Liver (tissue), 9 donors: Measurements from ENCODE around the gene CMTM8. TPM values are rescaled to one million over a fixed set of nuclear protein-coding genes. Genes with fewer than 3 reads are reported as not detected.

Experiments
- DNase-seq: peaks from one replicate; pipeline ENCODE4 v3.0.0-alpha.2; 2017; ENCODE audit warnings: low spot score
- H3K27ac ChIP-seq, 2 donors: one replicate each; pipeline ENCODE4 v1.7.0; 2013; ENCODE audit warnings: inconsistent platforms in 2 of 2, low read length in 2 of 2, control low read depth in 1 of 2, low read depth in 1 of 2, mild to moderate bottlenecking in 1 of 2
- H3K27me3 ChIP-seq, 4 donors: one replicate each; pipeline versions ENCODE4 v1.6.1 to v1.7.0; 2013; ENCODE audit warnings: low read length in 3 of 4, inconsistent platforms in 1 of 4, mild to moderate bottlenecking in 1 of 4, moderate library complexity in 1 of 4; ENCODE audit not compliant: control insufficient read depth in 4 of 4, insufficient read depth in 4 of 4
- H3K36me3 ChIP-seq, 4 donors: one replicate each; pipeline versions ENCODE4 v1.6.1 to v1.7.0; 2013; ENCODE audit warnings: low read length in 3 of 4, mild to moderate bottlenecking in 3 of 4, low read depth in 1 of 4, moderate library complexity in 1 of 4; ENCODE audit not compliant: control insufficient read depth in 4 of 4, insufficient read depth in 3 of 4
- H3K4me1 ChIP-seq, 4 donors: one replicate each; pipeline versions ENCODE4 v1.6.1 to v1.7.0; 2013; ENCODE audit warnings: low read length in 3 of 4, mild to moderate bottlenecking in 3 of 4, moderate library complexity in 1 of 4; ENCODE audit not compliant: control insufficient read depth in 4 of 4, insufficient read depth in 4 of 4
- H3K4me3 ChIP-seq, 3 donors: one replicate each; pipeline versions ENCODE4 v1.6.1 to v1.7.0; 2013; ENCODE audit warnings: low read length in 3 of 3, control low read depth in 1 of 3, low read depth in 1 of 3, mild to moderate bottlenecking in 1 of 3
- H3K9ac ChIP-seq, 2 donors: one replicate each; pipeline ENCODE4 v1.7.0; 2013; ENCODE audit warnings: low read length in 2 of 2, mild to moderate bottlenecking in 2 of 2, moderate library complexity in 2 of 2, control low read depth in 1 of 2, low read depth in 1 of 2
- H3K9me3 ChIP-seq, 4 donors: one replicate each; pipeline versions ENCODE4 v1.6.1 to v1.7.0; 2013; ENCODE audit warnings: low read length in 3 of 4; ENCODE audit not compliant: control insufficient read depth in 4 of 4
- EGR1 ChIP-seq, 2 donors: IDR thresholded peaks; 2 replicates each; pipeline ENCODE4 v1.6.1; 2016 to 2018; ENCODE audit warnings: antibody characterized with exemption in 2 of 2, low read depth in 2 of 2
- FOXA1 ChIP-seq: IDR thresholded peaks from 2 replicates; pipeline ENCODE4 v1.6.1; 2016; ENCODE audit warnings: antibody characterized with exemption
- FOXA2 ChIP-seq: IDR thresholded peaks from 2 replicates; pipeline ENCODE4 v1.6.1; 2016; ENCODE audit warnings: antibody characterized with exemption
- GABPA ChIP-seq, 2 donors: IDR thresholded peaks in 1 of 2; conservative IDR thresholded peaks in 1 of 2; 2 replicates each; pipeline ENCODE4 v1.6.1; 2016; ENCODE audit warnings: antibody characterized with exemption in 2 of 2, mild to moderate bottlenecking in 1 of 2, moderate library complexity in 1 of 2
- HNF4A ChIP-seq, 2 donors: conservative IDR thresholded peaks; 2 replicates each; pipeline ENCODE4 v1.6.1; 2016; ENCODE audit warnings: antibody characterized with exemption in 2 of 2, mild to moderate bottlenecking in 2 of 2
- HNF4G ChIP-seq: IDR thresholded peaks from 2 replicates; pipeline ENCODE4 v1.6.1; 2016; ENCODE audit warnings: antibody characterized with exemption
- JUND ChIP-seq, 2 donors: IDR thresholded peaks; 2 replicates each; pipeline ENCODE4 v1.6.1; 2016; ENCODE audit warnings: antibody characterized with exemption in 2 of 2
- NR2F2 ChIP-seq: IDR thresholded peaks from 2 replicates; pipeline ENCODE4 v1.6.1; 2016; ENCODE audit warnings: antibody characterized with exemption
- RAD21 ChIP-seq, 2 donors: IDR thresholded peaks; 2 replicates each; pipeline ENCODE4 v1.6.1; 2016; ENCODE audit warnings: antibody characterized with exemption in 2 of 2, mild to moderate bottlenecking in 2 of 2
- RXRA ChIP-seq, 2 donors: IDR thresholded peaks; 2 replicates each; pipeline ENCODE4 v1.6.1; 2017 to 2018; ENCODE audit warnings: antibody characterized with exemption in 2 of 2, mild to moderate bottlenecking in 1 of 2
- SP1 ChIP-seq: IDR thresholded peaks from 2 replicates; pipeline ENCODE4 v1.6.1; 2018; ENCODE audit warnings: antibody characterized with exemption, mild to moderate bottlenecking
- TAF1 ChIP-seq: conservative IDR thresholded peaks from 2 replicates; pipeline ENCODE4 v1.6.1; 2016; ENCODE audit warnings: antibody characterized with exemption, mild to moderate bottlenecking
- YY1 ChIP-seq: IDR thresholded peaks from 2 replicates; pipeline ENCODE4 v1.6.1; 2016; ENCODE audit warnings: antibody characterized with exemption, mild to moderate bottlenecking
- WGBS: extraction: QIAGEN DNeasy Blood & Tissue Kit; methylation state at CpG from one replicate; pipeline ENCODE4 v1.1.7; 2013; 5-methylcytosine and 5-hydroxymethylcytosine counted together
- polyA plus RNA-seq, 2 donors: library from polyadenylated mRNA; stranded (reverse) in 1 of 2; unstranded in 1 of 2; fragments of 200-250 nt in 1 of 2; fragments of >200 nt in 1 of 2; fragmentation: Nextera tagmentation in 1 of 2; extraction: Ambion mirVana in 1 of 2; gene quantifications; one replicate each; pipeline versions ENCODE4 v1.2.1 to v1.2.3, GENCODE V29; 2013 to 2015
- total RNA-seq, 2 donors: library from RNA; depleted of rRNA; stranded (reverse); fragments of >200 nt; gene quantifications; one replicate each; pipeline ENCODE4 v1.2.3, GENCODE V29; 2014
- TF ChIP-seq, protein P1 (sequence below): IDR thresholded peaks from 2 replicates; pipeline ENCODE4 v1.6.1; 2016; ENCODE audit warnings: antibody characterized with exemption
- TF ChIP-seq, protein P2 (sequence below): fragments of 150-350 bp; IDR thresholded peaks from 2 replicates; pipeline ENCODE4 v1.5.1; 2017; ENCODE audit warnings: improper control_type of control experiment, low read depth, low read length; ENCODE audit not compliant: missing input control
- TF ChIP-seq, protein P3 (sequence below): IDR thresholded peaks from 2 replicates; pipeline ENCODE4 v1.6.1; 2016; ENCODE audit warnings: antibody characterized with exemption, mild to moderate bottlenecking
- TF ChIP-seq, protein P4 (sequence below): IDR thresholded peaks from 2 replicates; pipeline ENCODE4 v1.6.1; 2016; ENCODE audit warnings: antibody characterized with exemption
- TF ChIP-seq, protein P5 (sequence below): IDR thresholded peaks from 2 replicates; pipeline ENCODE4 v1.6.1; 2016; ENCODE audit warnings: antibody characterized with exemption
- donor health status: healthy.
- donor health status: healthy.
- donor health status: healthy.
- donor health status: healthy.
- donor health status: healthy.

Gene CMTM8
- total and polyA plus RNA-seq, 4 donors: 4.3 to 44.6 (median 12.5) TPM

DNA sequence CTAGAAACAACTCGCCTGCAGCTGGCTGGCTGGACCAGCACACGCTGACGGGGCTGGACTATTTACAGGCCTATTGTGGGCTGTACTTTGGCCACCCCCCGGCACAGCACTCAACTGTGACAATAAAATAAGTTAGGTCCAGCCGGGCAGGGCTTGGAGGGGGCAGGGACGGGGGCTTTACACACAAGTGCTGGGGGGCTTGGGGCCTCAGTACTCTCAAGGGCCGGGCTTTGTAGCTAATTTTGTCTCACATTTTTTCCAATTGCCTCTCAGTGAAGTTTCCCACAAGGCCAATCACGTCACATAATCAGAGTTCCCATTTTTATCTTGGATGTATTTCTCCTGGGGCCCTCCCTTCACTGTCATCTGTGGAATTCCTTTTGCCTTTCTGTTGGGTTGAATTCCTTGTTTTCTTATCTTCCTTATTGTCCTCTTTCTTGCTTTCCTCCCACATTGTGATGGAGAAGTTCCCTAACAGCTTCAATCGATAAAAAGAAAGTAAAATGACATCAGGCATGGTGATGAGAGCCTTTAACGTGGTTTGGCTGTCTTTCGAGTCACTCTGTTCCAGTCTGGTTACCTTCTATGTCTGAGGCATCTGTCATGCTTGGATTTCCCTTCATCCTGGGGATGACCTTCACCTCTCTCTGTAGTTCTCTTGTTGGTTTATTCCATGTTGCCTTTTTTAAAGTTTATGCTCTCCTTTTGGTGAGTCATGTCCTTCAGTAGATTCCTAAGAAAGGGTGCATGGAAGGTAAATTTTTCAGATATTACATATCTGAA lies 109.1 kb downstream of the CMTM8 start:
- Histone ChIP-seq H3K27me3 (no peaks in the 10 kb centered on the region), H3K4me3 (no peak overlapping the region), H3K9ac (no peak overlapping the region), H3K4me1 (peaks cover 0 to 11% (median 3%) of the 10 kb centered on the region in 4 donors), H3K27ac (no peak overlapping the region), H3K9me3 (no peaks in the 10 kb centered on the region), H3K36me3 (no peaks in the 10 kb centered on the region)
- TF ChIP-seq, protein P1, sequence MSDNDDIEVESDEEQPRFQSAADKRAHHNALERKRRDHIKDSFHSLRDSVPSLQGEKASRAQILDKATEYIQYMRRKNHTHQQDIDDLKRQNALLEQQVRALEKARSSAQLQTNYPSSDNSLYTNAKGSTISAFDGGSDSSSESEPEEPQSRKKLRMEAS: no peak
- peak in 1 of 2 donors; percentile 3 for TF ChIP-seq HNF4A (conservative IDR thresholded peaks at IDR 0.05)
- 70% methylated on average over 11 of the region's 11 CpGs for WGBS
- no peak for DNase-seq

DNA sequence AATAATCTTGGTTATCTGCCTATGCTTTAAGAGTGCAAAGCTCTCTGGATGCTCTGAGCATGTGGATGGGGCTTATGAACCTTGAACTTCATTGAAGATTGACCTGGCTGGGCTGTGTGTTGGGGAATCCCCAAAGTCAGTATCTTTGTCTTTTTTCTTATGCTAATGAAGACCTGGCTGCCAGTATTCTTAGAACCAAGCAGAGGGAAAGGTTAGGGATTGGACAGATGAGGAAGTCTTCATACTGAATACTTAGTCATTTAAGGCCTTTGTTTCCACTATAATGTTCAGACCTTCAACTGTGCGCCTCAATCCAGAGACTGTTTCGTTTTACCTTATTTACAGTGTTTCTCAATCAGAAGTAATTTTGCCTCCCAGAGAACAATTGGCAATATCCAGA lies 110.7 kb downstream of the CMTM8 start:
- 35% methylated on average over 2 of the region's 2 CpGs for WGBS
- H3K27me3 ChIP-seq: no peaks in the 10 kb centered on the region
- no peak for DNase-seq

More for the DNA sequence above, 110.7 kb downstream of the CMTM8 start:
- H3K9me3 ChIP-seq: no peaks in the 10 kb centered on the region
- no peak overlapping the region for H3K4me3 ChIP-seq
- H3K9ac ChIP-seq: no peak overlapping the region
- TF ChIP-seq RXRA (IDR thresholded peaks at IDR 0.05) (peak; percentile 33 to 34), YY1 (no peak), TAF1 (no peak), FOXA2 (peak; percentile 36), HNF4G (no peak), SP1 (no peak), GABPA (IDR thresholded peaks at IDR 0.05 in 1 of 2, conservative IDR thresholded peaks at IDR 0.05 in 1 of 2) (no peak), FOXA1 (no peak), HNF4A (conservative IDR thresholded peaks at IDR 0.05) (peak; percentile 45 to 53), RAD21 (IDR thresholded peaks at IDR 0.05) (no peak), NR2F2 (no peak), JUND (IDR thresholded peaks at IDR 0.05) (peak in 1 of 2 donors; percentile 11), EGR1 (IDR thresholded peaks at IDR 0.05; ENCODE audit: low read depth in 2 of 2) (no peak)
- TF ChIP-seq, protein P2, sequence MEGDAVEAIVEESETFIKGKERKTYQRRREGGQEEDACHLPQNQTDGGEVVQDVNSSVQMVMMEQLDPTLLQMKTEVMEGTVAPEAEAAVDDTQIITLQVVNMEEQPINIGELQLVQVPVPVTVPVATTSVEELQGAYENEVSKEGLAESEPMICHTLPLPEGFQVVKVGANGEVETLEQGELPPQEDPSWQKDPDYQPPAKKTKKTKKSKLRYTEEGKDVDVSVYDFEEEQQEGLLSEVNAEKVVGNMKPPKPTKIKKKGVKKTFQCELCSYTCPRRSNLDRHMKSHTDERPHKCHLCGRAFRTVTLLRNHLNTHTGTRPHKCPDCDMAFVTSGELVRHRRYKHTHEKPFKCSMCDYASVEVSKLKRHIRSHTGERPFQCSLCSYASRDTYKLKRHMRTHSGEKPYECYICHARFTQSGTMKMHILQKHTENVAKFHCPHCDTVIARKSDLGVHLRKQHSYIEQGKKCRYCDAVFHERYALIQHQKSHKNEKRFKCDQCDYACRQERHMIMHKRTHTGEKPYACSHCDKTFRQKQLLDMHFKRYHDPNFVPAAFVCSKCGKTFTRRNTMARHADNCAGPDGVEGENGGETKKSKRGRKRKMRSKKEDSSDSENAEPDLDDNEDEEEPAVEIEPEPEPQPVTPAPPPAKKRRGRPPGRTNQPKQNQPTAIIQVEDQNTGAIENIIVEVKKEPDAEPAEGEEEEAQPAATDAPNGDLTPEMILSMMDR: no peak
- TF ChIP-seq, protein P1: peak; percentile 22
- TF ChIP-seq, protein P3, sequence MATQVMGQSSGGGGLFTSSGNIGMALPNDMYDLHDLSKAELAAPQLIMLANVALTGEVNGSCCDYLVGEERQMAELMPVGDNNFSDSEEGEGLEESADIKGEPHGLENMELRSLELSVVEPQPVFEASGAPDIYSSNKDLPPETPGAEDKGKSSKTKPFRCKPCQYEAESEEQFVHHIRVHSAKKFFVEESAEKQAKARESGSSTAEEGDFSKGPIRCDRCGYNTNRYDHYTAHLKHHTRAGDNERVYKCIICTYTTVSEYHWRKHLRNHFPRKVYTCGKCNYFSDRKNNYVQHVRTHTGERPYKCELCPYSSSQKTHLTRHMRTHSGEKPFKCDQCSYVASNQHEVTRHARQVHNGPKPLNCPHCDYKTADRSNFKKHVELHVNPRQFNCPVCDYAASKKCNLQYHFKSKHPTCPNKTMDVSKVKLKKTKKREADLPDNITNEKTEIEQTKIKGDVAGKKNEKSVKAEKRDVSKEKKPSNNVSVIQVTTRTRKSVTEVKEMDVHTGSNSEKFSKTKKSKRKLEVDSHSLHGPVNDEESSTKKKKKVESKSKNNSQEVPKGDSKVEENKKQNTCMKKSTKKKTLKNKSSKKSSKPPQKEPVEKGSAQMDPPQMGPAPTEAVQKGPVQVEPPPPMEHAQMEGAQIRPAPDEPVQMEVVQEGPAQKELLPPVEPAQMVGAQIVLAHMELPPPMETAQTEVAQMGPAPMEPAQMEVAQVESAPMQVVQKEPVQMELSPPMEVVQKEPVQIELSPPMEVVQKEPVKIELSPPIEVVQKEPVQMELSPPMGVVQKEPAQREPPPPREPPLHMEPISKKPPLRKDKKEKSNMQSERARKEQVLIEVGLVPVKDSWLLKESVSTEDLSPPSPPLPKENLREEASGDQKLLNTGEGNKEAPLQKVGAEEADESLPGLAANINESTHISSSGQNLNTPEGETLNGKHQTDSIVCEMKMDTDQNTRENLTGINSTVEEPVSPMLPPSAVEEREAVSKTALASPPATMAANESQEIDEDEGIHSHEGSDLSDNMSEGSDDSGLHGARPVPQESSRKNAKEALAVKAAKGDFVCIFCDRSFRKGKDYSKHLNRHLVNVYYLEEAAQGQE: no peak
- TF ChIP-seq, protein P4, sequence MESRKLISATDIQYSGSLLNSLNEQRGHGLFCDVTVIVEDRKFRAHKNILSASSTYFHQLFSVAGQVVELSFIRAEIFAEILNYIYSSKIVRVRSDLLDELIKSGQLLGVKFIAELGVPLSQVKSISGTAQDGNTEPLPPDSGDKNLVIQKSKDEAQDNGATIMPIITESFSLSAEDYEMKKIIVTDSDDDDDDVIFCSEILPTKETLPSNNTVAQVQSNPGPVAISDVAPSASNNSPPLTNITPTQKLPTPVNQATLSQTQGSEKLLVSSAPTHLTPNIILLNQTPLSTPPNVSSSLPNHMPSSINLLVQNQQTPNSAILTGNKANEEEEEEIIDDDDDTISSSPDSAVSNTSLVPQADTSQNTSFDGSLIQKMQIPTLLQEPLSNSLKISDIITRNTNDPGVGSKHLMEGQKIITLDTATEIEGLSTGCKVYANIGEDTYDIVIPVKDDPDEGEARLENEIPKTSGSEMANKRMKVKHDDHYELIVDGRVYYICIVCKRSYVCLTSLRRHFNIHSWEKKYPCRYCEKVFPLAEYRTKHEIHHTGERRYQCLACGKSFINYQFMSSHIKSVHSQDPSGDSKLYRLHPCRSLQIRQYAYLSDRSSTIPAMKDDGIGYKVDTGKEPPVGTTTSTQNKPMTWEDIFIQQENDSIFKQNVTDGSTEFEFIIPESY: no peak
- TF ChIP-seq, protein P5, sequence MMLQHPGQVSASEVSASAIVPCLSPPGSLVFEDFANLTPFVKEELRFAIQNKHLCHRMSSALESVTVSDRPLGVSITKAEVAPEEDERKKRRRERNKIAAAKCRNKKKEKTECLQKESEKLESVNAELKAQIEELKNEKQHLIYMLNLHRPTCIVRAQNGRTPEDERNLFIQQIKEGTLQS: no peak
- H3K4me1 ChIP-seq: peaks cover 0 to 11% (median 3%) of the 10 kb centered on the region in 4 donors
- no peaks in the 10 kb centered on the region for H3K36me3 ChIP-seq
- no peak overlapping the region for H3K27ac ChIP-seq
